ENCODE data around the gene GPR108.

GPR108 gene

DNA sequence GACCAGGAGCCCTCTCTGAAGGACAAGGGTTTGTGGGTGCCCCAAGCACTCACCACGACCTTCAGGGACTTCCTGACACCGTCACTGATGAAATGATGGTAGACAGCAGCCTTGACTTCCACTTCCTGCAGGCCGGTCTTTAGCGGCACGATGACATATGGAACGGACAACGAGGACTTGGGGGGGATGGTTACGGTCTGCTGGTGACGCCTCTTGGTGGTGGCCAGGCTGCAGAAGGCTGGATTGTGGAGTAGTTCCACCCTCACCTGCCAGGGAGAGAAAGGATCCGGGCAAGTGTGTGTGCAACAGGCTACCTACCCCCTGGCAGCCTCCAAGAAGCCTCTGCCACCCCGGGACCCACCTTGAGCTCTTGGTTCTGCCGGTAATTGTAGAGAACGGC is 40.1 kb downstream of the GPR108 start:
- ATAC-seq: no peak
- no peak for TF ChIP-seq CSRNP3 (CRISPR knock-in tag; IDR thresholded peaks at IDR 0.05)
- TF ChIP-seq TCF4 (CRISPR knock-in tag; IDR thresholded peaks at IDR 0.05; ENCODE audit: borderline replicate concordance): no peak
- no peak for TF ChIP-seq SNAI2 (CRISPR knock-in tag; IDR thresholded peaks at IDR 0.05)
- no peak for TF ChIP-seq GLIS3 (CRISPR knock-in tag; IDR thresholded peaks at IDR 0.05)
- TF ChIP-seq BACH2 (CRISPR knock-in tag; IDR thresholded peaks at IDR 0.05; ENCODE audit: borderline replicate concordance): no peak
- no peak for TF ChIP-seq ZC3H10 (CRISPR knock-in tag; IDR thresholded peaks at IDR 0.05)

GRCh38 chr19:6696239-6696820 is 41.0 kb downstream of the GPR108 start:
- TF ChIP-seq OSR1 (CRISPR knock-in tag; IDR thresholded peaks at IDR 0.05) (no peak), PATZ1 (CRISPR knock-in tag; IDR thresholded peaks at IDR 0.05; ENCODE audit: borderline replicate concordance) (no peak), TSHZ2 (CRISPR knock-in tag; IDR thresholded peaks at IDR 0.05) (no peak), ARNTL (CRISPR knock-in tag; IDR thresholded peaks at IDR 0.05; ENCODE audit: borderline replicate concordance, low read depth) (no peak), ZFP3 (CRISPR knock-in tag; IDR thresholded peaks at IDR 0.05) (no peak), ZFP30 (CRISPR knock-in tag; IDR thresholded peaks at IDR 0.05) (no peak), ESRRG (CRISPR knock-in tag; IDR thresholded peaks at IDR 0.05) (no peak), RARB (CRISPR knock-in tag; IDR thresholded peaks at IDR 0.05) (no peak), POU6F1 (CRISPR knock-in tag; IDR thresholded peaks at IDR 0.05; ENCODE audit: borderline replicate concordance, low read depth) (no peak), CSDC2 (CRISPR knock-in tag; IDR thresholded peaks at IDR 0.05) (no peak), ZNF8 (CRISPR knock-in tag; IDR thresholded peaks at IDR 0.05) (no peak), BACH2 (CRISPR knock-in tag; IDR thresholded peaks at IDR 0.05; ENCODE audit: borderline replicate concordance) (no peak), GLIS3 (CRISPR knock-in tag; IDR thresholded peaks at IDR 0.05) (no peak), CSRNP3 (CRISPR knock-in tag; IDR thresholded peaks at IDR 0.05) (no peak), PPARA (CRISPR knock-in tag; IDR thresholded peaks at IDR 0.05; ENCODE audit: borderline replicate concordance) (no peak), ZC3H10 (CRISPR knock-in tag; IDR thresholded peaks at IDR 0.05) (no peak), ZNF565 (CRISPR knock-in tag; conservative IDR thresholded peaks at IDR 0.05; ENCODE audit: low read depth) (no peak)
- TF ChIP-seq, protein P1, sequence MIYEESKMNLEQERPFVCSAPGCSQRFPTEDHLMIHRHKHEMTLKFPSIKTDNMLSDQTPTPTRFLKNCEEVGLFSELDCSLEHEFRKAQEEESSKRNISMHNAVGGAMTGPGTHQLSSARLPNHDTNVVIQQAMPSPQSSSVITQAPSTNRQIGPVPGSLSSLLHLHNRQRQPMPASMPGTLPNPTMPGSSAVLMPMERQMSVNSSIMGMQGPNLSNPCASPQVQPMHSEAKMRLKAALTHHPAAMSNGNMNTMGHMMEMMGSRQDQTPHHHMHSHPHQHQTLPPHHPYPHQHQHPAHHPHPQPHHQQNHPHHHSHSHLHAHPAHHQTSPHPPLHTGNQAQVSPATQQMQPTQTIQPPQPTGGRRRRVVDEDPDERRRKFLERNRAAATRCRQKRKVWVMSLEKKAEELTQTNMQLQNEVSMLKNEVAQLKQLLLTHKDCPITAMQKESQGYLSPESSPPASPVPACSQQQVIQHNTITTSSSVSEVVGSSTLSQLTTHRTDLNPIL (CRISPR knock-in tag; IDR thresholded peaks at IDR 0.05; ENCODE audit: low read depth): no peak
- no peak for ATAC-seq

Measured in SK-N-SH treated with all-trans-retinoic acid at 6 μM for 48 hours (cell line).